ENCODE data around the gene SUGCT. TPM values are rescaled to one million over a fixed set of nuclear protein-coding genes. Genes with fewer than 3 reads are reported as not detected.

Gene SUGCT
- total and polyA plus RNA-seq, 8 donors = 0.87 to 8.0 (median 2.9) TPM; not detected in 1

DNA sequence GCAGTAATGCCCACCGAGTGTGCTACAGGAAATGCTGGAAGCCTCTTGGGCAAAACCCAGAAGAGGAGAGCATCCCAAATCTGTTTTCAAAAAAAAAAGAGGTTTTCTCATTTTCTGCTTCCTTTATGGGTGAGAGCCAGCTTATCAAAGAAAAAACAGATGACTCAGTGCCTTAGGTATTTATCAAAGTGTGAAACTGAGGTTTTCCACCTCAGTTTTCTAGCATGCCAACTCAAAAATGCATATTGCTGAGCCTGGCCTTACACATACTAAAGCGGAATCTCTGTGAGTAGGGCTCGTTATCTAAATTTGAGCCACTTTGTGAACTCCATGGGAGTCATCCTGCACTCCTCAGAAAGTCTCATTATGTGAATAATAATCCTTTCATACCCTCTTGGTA, 705.1 kb downstream of the SUGCT start:
- Histone ChIP-seq H3K4me3 (no peak overlapping the region), H3K4me1 (no peaks in the 10 kb centered on the region), H3K27ac (no peak overlapping the region), H3K9me3 (peaks cover 0 to 11% (median 5%) of the 10 kb centered on the region in 4 donors), H3K27me3 (no peaks in the 10 kb centered on the region), H3K36me3 (no peaks in the 10 kb centered on the region)
- TF ChIP-seq, protein P1, sequence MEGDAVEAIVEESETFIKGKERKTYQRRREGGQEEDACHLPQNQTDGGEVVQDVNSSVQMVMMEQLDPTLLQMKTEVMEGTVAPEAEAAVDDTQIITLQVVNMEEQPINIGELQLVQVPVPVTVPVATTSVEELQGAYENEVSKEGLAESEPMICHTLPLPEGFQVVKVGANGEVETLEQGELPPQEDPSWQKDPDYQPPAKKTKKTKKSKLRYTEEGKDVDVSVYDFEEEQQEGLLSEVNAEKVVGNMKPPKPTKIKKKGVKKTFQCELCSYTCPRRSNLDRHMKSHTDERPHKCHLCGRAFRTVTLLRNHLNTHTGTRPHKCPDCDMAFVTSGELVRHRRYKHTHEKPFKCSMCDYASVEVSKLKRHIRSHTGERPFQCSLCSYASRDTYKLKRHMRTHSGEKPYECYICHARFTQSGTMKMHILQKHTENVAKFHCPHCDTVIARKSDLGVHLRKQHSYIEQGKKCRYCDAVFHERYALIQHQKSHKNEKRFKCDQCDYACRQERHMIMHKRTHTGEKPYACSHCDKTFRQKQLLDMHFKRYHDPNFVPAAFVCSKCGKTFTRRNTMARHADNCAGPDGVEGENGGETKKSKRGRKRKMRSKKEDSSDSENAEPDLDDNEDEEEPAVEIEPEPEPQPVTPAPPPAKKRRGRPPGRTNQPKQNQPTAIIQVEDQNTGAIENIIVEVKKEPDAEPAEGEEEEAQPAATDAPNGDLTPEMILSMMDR (IDR thresholded peaks at IDR 0.05) = no peak
- TF ChIP-seq POLR2A (IDR thresholded peaks at IDR 0.05) = no peak
- TF ChIP-seq EP300 (IDR thresholded peaks at IDR 0.05) = no peak
- TF ChIP-seq POLR2AphosphoS5 (IDR thresholded peaks at IDR 0.05) = no peak
- 79 to 88% (median 86%) methylated on average over 3 of the region's 3 CpGs for WGBS, 5 donors
- intact Hi-C loops (cut with DNase I; ENCODE audit: low total_unique reads) = no loop called here
- no peak for DNase-seq

DNA sequence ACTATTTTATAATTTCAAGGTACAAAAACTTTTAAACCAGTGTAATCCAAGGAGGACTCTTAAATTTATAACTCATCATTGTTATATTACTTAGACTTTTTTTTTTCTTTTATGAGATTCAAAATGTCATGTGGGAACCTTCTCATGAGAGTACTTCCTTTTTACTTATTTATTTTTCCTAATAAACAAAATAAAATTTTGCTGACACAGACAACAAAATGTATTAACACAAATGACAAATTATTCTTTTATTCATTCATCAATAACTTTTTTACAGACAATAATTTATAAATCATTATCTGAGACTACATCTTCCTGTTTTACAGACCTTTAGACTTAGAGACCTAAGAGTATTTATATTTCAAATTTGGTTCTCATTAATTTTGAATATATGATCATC, 706.2 kb downstream of the SUGCT start:
- TF ChIP-seq EP300 (IDR thresholded peaks at IDR 0.05) = no peak
- no peak for TF ChIP-seq POLR2AphosphoS5 (IDR thresholded peaks at IDR 0.05)
- TF ChIP-seq, protein P1 (IDR thresholded peaks at IDR 0.05) = no peak
- no peak for TF ChIP-seq POLR2A (IDR thresholded peaks at IDR 0.05)
- intact Hi-C loops (cut with DNase I; ENCODE audit: low total_unique reads) = no loop called here
- H3K36me3 ChIP-seq = no peaks in the 10 kb centered on the region

DNA sequence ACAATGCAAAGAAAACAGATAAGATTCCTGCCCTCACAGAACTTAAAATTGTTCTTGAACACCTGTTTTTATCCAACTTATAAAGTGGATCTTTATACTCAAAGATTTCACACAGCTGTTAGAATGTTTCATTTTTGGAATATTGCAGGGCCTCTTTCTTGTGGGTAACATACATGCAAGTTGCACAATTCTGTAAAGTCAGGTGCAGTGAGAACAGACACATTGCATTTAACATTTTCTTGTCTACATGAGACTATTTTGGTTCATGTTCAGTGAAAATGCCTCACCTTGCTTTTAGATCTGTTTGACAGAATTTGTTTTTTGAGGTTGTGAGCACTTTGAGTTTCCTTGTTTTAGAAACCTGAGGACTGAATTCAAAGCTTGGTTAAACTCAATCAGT, 707.8 kb downstream of the SUGCT start:
- Histone ChIP-seq H3K27me3 (no peaks in the 10 kb centered on the region), H3K4me3 (no peak overlapping the region), H3K9me3 (peaks cover 0 to 11% (median 5%) of the 10 kb centered on the region in 4 donors), H3K4me1 (no peaks in the 10 kb centered on the region), H3K36me3 (no peaks in the 10 kb centered on the region), H3K27ac (no peak overlapping the region)
- no peak for TF ChIP-seq POLR2A (IDR thresholded peaks at IDR 0.05)
- TF ChIP-seq, protein P1 (IDR thresholded peaks at IDR 0.05) = no peak
- TF ChIP-seq POLR2AphosphoS5 (IDR thresholded peaks at IDR 0.05) = no peak
- intact Hi-C loops (cut with DNase I; ENCODE audit: low total_unique reads) = no loop called here
- no peak for DNase-seq

More for the DNA sequence above, 706.2 kb downstream of the SUGCT start:
- Histone ChIP-seq H3K27me3 (no peaks in the 10 kb centered on the region), H3K27ac (no peak overlapping the region), H3K4me1 (no peaks in the 10 kb centered on the region), H3K4me3 (no peak overlapping the region), H3K9me3 (peaks cover 0 to 11% (median 5%) of the 10 kb centered on the region in 4 donors)
- no peak for DNase-seq

DNA sequence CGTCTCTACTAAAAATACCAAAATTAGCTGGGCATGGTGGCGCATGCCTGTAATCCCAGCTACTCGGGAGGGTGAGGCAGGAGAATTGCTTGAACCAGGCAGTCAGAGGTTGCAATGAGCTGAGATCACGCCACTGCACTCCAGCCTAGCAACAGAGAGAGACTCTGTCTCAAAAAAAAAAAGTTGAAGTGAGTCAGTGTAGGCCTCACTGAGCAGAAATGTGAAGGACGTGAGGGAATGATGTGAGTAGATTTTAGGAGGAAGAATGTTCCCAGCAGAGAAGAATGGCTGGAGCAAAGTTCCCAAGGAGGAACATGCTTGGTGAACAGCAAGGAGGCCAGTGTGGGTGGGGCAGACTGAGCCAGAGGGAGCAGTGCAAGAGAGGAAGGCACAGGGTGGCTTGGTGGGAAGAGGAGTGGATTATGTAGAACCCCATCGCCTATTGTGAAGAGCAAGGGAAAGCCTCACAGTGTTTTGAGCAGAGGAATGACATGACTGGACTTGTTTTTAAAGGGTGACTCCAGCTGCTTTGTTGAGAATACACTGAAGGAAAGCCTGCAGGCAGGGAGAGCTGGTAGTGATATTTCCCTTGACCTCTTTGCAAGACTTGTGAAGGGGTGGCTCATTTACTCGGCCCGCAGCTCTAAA, 708.7 kb downstream of the SUGCT start:
- Histone ChIP-seq H3K36me3 (no peaks in the 10 kb centered on the region), H3K4me3 (no peak overlapping the region), H3K9me3 (peaks cover 0 to 11% (median 5%) of the 10 kb centered on the region in 4 donors), H3K27me3 (no peaks in the 10 kb centered on the region), H3K4me1 (peaks cover 0 to under 1% (median 0%) of the 10 kb centered on the region in 4 donors), H3K27ac (no peak overlapping the region)
- TF ChIP-seq POLR2A (IDR thresholded peaks at IDR 0.05) (no peak), POLR2AphosphoS5 (IDR thresholded peaks at IDR 0.05) (no peak)
- TF ChIP-seq, protein P1 (IDR thresholded peaks at IDR 0.05) = no peak
- DNase-seq = no peak
- 86 to 90% (median 89%) methylated on average over 8 of the region's 8 CpGs for WGBS, 5 donors
- intact Hi-C loops (cut with DNase I; ENCODE audit: low total_unique reads) = no loop called here

Data from stomach (tissue), 9 donors.